SK-N-SH treated with all-trans-retinoic acid at 6 μM for 48 hours (cell line): ENCODE data around the gene DCDC1.

Experiments
- ARNTL ChIP-seq: fragments of 450-650 bp; formaldehyde crosslinking; IDR thresholded peaks from 2 replicates; pipeline ENCODE4 v1.5.0; 2020; ENCODE audit warnings: low read depth, mild to moderate bottlenecking, moderate library complexity, borderline replicate concordance
- CSRNP3 ChIP-seq: fragments of 250-450 bp; sonication (Bioruptor Pico); IDR thresholded peaks from 2 replicates; pipeline ENCODE4 v1.5.1; 2021; ENCODE audit warnings: mild to moderate bottlenecking, moderate library complexity
- ISL1 ChIP-seq: fragments of 250-450 bp; sonication (Bioruptor Pico); IDR thresholded peaks from 2 replicates; pipeline ENCODE4 v2.1.2; 2022; ENCODE audit warnings: mild to moderate bottlenecking, moderate library complexity
- PATZ1 ChIP-seq: fragments of 250-450 bp; sonication (Bioruptor Pico); IDR thresholded peaks from 2 replicates; pipeline ENCODE4 v1.8.0; 2020; ENCODE audit warnings: mild to moderate bottlenecking, moderate library complexity, borderline replicate concordance
- PPARA ChIP-seq: fragments of 250-450 bp; sonication (Bioruptor Pico); IDR thresholded peaks from 2 replicates; pipeline ENCODE4 v1.5.0; 2020; ENCODE audit warnings: mild to moderate bottlenecking, borderline replicate concordance
- RARB ChIP-seq: fragments of 250-450 bp; sonication (Bioruptor Pico); IDR thresholded peaks from 2 replicates; pipeline ENCODE4 v1.8.0; 2021; ENCODE audit warnings: mild to moderate bottlenecking, moderate library complexity
- TCF4 ChIP-seq: fragments of 250-450 bp; sonication (Bioruptor Pico); IDR thresholded peaks from 2 replicates; pipeline ENCODE4 v1.8.0; 2021; ENCODE audit warnings: mild to moderate bottlenecking, moderate library complexity, borderline replicate concordance
- TSHZ2 ChIP-seq: fragments of 250-450 bp; sonication (Bioruptor Pico); IDR thresholded peaks from 2 replicates; pipeline ENCODE4 v1.5.0; 2020; ENCODE audit warnings: mild to moderate bottlenecking, moderate library complexity
- ZFP3 ChIP-seq: fragments of 250-450 bp; sonication (Bioruptor Pico); IDR thresholded peaks from 2 replicates; pipeline ENCODE4 v1.5.0; 2020; ENCODE audit warnings: mild to moderate bottlenecking, moderate library complexity
- ZFP30 ChIP-seq: fragments of 450-650 bp; formaldehyde crosslinking; IDR thresholded peaks from 2 replicates; pipeline ENCODE4 v1.5.0; 2022; ENCODE audit warnings: mild to moderate bottlenecking, moderate library complexity
- ZNF565 ChIP-seq: fragments of 450-650 bp; formaldehyde crosslinking; conservative IDR thresholded peaks from 2 replicates; pipeline ENCODE4 v1.5.0; 2020; ENCODE audit warnings: low read depth, mild to moderate bottlenecking, moderate library complexity
- ZNF70 ChIP-seq: fragments of 450-650 bp; formaldehyde crosslinking; IDR thresholded peaks from 2 replicates; pipeline ENCODE4 v1.5.0; 2020; ENCODE audit warnings: mild to moderate bottlenecking, moderate library complexity
- TF ChIP-seq, protein P1 (sequence below): fragments of 250-450 bp; sonication (Bioruptor Pico); IDR thresholded peaks from 2 replicates; pipeline ENCODE4 v1.5.1; 2020; ENCODE audit warnings: low read depth, mild to moderate bottlenecking, moderate library complexity

DNA sequence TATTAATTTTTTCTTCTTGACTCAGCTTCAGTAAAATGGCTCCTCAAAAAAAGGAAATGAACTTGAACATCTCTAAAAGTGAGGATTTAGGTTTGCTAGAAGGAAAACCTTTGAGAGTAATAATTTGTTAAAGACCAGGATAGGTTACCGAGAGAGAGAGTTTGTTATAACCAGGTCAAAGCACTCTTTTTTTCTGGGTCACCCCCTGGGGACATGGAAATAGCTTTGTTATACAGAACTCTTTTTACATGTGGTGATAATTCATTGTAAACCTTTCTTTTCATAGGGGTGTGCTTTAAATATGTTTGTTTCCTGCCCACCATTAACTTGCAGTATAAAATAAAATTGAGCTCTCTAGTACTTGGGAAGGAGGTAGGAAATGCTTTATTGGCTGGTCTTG lies 47.8 kb upstream of the DCDC1 start:
- TF ChIP-seq PPARA (no peak), PATZ1 (CRISPR knock-in tag) (no peak), RARB (CRISPR knock-in tag) (no peak), TSHZ2 (CRISPR knock-in tag) (no peak), ARNTL (CRISPR knock-in tag) (no peak), ZFP3 (CRISPR knock-in tag) (no peak), TCF4 (no peak), CSRNP3 (CRISPR knock-in tag) (no peak), ZFP30 (no peak), ZNF565 (CRISPR knock-in tag) (no peak), ISL1 (CRISPR knock-in tag) (no peak), ZNF70 (CRISPR knock-in tag) (no peak)
- TF ChIP-seq, protein P1, sequence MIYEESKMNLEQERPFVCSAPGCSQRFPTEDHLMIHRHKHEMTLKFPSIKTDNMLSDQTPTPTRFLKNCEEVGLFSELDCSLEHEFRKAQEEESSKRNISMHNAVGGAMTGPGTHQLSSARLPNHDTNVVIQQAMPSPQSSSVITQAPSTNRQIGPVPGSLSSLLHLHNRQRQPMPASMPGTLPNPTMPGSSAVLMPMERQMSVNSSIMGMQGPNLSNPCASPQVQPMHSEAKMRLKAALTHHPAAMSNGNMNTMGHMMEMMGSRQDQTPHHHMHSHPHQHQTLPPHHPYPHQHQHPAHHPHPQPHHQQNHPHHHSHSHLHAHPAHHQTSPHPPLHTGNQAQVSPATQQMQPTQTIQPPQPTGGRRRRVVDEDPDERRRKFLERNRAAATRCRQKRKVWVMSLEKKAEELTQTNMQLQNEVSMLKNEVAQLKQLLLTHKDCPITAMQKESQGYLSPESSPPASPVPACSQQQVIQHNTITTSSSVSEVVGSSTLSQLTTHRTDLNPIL (CRISPR knock-in tag), result no peak
